ELF-1 (cell line): ENCODE measurements around the gene TRAF5.
A peak's percentile ranks its signal among the peaks of the same experiment; 100 is the strongest.
"Not testable (repeated sequence)": the region's sequence is repeated elsewhere in the genome, so short reads cannot be mapped to it uniquely, and the experiment has no call there.

ENCODE experiments used
- DNase-seq: peaks from one replicate; pipeline ENCODE4 v3.0.0-alpha.2; 2016; ENCODE audit warnings: low read depth, low spot score

TRAF5 gene

DNA sequence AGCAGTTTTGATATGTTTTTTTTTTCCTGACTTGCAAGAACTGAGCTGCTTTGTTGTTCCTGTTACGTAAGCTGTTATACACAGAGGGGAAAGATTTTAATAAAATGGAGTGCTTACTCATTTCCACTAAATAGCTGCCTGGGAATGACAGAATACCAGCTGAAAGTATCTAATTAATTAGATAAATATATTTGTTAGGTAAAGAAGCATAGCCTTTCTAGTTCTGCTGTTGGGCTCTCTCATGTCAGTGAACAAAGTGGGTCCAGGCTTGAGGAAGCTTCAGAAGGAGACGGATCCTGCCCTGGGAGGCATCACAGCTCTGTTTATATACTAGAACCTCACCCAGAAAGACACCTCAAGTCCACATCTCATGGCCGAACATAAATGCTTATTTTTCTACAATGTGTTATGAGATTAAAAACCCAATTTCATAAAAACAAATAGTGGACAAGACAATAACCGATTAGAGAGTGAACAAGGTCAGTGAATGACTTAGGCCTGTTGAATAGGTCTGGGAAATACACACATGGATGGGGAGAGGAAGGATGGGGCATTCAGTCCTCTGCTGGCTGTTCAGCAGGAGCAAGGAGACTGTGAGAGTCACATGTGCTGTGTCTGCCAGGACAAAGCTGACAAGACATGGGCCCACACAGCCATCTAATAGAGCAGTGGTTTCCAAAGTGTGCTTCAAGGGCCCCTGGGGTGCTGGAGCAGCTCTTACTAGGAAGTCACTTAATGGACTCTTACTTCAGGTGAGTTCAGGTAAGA, 20.6 kb downstream of the TRAF5 start:
- DNase-seq = no peak

DNA sequence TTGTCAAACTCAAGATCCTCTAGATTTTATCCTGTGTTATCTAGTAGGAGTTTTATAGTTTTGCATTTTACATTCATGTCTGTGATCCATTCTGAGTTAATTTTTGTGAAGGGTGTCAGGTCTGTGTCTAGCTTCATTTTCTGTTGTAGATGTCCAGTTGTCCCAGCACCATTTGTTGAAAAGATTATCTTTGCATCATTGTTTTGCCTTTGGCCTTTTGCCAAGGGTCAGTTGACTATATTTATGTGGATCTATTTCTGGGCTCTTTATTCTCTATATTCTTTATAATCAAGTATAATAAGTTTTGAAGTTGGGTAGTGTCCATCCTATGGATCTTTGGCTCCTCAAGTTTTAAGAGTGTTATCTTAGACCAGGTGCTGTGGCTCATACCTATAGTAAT, 21.9 kb downstream of the TRAF5 start:
- DNase-seq = no peak

DNA sequence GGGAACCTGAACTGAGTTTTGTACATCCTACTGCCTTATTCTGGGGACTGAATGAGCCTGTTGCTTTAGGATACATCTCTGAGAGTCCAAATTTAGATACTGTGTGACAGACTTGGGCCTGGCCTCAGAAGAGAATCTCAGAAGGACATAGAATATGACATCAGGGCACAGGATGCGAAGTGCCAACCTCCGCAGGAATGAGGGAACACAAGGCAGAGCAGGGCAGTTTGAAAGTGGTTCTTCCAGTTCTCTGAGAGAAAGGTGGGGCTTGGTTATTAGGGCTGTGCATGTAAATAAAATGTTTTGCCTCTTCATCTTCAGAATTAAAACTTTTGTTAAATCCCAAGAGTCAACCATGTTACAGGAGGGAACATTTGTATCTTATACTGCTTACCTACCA, 23.1 kb downstream of the TRAF5 start:
- DNase-seq = no peak

DNA sequence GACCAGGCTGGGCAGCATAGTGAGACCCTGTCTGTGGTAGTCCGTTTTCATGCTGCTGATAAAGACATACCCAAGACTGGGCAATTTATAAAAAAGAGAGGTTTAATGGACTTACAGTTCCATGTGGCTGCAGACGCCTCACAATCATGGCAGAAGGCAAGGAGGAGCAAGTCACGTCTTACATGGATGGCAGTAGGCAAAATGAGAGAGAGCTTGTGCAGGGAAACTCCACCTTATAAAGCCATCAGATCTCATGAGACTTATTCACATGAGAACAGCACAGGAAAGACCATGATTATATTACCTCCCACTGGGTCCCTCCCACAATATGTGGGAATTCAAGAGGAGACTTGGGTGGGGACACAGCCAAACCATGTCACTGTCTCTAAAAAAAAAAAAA, 25.4 kb downstream of the TRAF5 start:
- not testable (repeated sequence) for DNase-seq

DNA sequence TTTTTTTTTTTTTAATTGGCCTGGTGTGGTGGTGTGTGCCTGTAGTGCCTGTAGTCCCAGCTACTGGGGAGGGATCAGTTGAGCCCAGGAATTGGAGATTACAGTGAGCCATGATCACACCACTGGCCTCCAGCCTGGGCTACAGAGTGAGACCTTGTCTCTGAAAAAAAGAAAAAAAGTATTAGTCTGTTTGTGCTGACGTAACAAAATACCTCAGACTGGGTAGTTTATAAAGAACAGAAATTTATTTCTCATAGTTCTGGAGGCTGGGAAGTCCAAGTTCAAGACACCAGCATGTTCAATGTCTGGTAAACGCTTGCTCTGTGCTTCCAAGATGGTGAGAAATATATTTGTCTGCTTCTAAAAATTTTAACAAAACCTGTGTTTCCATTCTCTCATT, 25.8 kb downstream of the TRAF5 start:
- no peak for DNase-seq

DNA sequence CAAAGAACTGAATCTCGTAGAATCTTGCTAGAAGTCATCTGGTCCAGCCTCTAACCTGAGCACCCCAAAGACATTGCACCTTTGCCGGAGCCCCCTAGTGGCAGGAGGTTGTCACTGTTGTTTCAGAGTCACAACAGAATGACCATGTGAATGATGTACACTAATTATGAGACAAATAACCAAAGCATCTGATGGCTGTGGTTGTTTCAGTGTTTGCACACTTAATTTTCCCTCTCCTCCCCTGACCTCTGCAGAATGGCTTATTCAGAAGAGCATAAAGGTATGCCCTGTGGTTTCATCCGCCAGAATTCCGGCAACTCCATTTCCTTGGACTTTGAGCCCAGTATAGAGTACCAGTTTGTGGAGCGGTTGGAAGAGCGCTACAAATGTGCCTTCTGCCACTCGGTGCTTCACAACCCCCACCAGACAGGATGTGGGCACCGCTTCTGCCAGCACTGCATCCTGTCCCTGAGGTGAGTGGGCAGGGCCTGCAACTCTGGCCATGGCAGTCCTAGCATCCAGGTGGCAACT, 26.4 kb downstream of the TRAF5 start:
- DNase-seq = peak; percentile 27

DNA sequence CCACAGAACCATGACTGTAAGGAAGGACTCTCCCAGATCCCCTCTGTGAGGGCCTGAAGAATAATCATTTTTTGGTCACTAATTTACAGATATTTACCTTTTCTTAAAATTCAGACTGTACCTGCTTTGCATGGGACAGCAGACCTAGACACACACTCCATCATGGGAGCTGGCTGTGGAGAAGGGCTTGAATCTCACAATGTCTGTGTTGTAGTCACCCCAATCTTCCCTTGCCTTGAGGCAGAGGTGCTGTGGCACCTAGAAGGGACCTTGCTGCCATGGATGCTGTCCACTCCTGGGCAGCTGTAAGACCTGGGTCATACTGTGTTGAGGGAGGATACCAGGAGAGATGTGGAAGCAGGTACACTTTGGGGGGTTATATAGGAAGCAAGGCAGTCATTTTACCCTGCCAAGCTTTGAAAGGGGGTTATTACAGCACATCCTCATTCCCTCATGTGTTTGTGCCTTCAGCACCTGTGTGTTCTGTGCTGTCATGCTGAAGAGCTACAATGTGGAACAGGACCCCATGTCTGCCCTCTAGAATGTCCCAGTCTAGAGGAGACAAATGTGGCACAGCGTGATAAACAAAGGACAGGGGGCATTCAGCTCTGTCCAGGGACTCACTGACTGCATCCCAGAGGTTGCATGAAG, 27.1 kb downstream of the TRAF5 start:
- DNase-seq = no peak

DNA sequence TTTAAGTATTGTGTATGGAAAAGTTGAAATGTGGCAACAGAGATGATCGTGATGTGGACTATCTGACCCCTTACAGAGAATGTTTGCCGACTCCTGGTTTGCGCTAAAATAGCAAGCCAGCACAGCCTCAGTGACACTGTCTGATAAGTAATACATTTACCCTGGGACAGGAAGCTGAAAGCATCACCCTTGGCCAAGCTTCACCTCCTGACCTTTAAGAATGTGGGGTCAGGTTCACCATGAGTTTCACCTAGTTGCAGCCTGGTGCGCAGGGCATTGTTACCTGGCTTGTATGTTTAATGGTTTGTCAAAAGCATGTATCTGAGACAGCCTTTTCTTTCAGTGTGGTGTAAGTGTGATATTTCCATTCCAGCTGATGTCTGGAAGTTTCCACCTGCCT, 29.2 kb downstream of the TRAF5 start:
- DNase-seq = no peak

DNA sequence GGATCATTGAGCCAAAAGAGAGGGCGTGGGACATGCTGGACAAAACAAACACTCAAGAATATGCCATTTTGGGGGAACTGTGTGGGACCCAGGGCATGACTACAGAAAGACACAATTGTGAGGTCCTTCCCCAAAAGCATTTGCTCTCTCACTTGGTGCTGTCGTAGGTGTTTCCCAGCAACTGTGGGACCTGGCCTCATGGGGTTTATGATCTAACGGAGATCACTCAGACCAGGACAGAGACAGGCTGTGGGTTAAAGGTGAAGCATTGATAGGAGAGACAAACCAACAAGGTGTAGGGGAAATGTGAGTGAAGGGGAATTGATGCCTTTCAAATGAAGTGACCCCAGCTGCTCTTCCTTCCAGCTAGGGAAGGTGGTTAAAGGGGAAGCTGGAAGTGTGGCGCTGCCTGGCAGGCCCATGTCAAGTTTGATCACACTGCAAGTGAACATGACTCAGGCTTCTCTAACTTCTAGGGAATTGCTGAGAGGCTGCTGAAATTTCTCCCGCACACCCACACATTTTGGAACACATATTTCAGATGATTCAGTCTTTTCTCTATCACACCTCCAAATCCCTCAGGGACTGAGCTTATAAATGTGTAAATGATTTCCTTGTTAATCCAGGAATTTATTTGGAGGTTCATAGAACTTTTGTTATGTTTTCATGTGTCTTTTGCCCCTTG, 30.2 kb downstream of the TRAF5 start:
- no peak for DNase-seq

DNA sequence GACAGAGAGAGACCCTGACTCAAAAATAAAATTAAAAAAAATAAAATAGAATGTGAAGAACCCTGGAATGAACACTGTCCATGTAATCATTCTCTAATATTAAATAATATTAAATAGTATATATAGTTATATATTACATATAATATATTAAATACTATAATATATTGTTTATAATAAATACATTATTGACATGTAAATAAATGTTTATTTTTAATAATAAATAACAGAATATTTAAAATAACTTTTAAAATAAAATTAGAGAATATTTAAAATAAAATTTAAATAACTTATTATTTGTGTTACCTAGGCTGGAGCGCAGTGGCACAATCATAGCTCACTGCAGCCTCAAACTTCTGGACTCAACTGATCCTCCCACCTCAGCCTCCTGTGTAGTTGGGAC, 32.1 kb downstream of the TRAF5 start:
- no peak for DNase-seq

DNA sequence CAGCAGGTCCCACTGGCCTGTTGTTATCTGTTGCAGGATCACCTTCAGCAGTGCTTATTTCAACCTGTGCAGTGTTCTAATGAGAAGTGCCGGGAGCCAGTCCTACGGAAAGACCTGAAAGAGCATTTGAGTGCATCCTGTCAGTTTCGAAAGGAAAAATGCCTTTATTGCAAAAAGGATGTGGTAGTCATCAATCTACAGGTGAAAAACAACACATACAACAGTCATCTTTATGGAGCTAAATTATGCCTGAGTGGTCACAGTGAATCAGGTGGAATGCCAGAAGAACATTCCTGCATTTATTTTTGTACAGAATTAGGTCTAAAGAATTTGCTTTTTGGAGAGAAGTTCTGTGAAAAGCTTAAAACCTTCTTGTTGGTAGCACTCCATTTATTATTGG, 33.2 kb downstream of the TRAF5 start:
- no peak for DNase-seq

DNA sequence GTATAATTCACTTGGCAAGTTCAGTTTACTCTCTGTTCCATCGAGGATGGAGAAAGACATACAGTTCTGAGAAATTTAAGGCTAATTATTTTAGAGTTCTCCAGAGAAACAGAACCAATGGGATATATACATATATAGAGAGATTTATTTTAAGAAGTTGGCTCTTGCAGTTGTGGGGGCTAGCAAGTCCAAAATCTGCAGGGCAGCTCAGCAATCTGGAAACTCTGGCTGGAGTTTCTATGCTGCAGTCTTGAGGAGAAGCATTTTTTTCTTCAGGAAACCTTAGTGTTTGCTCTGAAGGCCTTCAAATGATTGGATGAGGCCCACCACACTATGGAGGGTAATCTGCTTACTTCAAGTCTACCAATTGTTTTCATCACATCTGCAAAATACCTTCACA, 34.6 kb downstream of the TRAF5 start:
- DNase-seq = no peak

DNA sequence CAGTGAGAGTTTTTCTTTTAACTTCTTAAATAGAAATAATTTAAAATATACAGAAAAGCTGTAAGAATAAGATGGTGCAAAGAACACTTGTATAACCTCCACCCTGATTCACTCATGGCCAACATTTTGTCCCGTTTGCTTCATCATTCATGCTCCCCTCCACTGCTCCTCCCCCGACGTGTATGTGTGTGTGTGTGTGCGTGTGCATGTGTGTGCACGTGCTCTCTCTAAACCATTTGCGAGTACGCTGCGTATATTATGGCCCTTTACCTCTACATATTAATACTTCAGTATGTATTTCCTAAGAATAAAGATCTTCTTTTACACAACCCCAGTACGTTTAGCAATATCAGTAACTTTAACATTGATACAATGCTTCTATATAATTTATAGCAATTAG, 43.0 kb downstream of the TRAF5 start:
- no peak for DNase-seq

DNA sequence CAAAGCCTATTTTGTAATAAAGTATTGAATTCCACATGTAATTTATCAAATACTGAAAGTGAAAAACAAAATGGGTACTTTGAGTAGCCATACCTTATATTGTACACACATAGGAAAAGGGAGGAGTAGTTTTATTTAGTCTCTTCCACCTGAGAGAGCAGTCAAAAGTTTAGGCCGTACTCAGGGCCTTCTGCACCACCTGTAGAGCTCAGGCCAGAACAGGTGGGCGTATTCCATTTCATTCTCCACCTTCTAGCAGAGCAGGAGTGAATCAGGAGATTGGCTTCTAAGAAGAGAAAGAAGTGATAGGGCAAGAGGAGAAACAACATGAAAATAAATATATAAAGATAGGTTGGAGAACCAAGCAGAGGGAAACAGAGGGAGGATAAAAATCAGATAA, 44.0 kb downstream of the TRAF5 start:
- DNase-seq = no peak

DNA sequence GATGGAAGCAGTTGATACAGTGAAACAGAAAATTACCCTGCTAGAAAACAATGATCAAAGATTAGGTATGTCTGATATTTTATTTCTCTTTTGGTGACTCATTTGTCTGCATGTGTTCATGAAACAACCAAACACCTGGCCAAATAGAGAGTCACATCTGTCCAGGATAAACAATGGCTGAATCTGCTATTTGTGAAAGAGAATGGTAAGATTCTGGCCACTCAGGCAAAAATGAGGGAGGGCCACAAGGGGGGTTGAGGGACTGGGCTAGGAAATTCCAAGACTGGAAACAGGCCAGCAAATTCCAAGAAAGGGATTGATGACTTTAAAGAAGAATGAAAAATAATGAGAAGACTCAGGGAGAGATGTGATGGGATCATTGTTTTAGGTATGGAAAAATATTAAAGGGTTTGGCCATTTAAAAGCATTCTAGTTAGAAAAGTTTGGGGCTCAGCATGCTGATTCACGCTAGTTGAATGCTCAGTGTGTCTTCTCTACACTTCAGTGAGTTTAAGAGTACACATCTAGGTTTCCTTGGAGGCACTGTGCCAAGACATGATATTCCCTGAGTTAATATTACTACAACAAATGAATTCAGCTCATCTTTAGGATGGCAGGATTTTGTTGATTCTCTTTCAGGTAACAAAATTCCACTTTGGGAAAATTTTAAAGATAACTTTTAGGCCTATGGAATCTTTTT, 44.9 kb downstream of the TRAF5 start:
- no peak for DNase-seq

DNA sequence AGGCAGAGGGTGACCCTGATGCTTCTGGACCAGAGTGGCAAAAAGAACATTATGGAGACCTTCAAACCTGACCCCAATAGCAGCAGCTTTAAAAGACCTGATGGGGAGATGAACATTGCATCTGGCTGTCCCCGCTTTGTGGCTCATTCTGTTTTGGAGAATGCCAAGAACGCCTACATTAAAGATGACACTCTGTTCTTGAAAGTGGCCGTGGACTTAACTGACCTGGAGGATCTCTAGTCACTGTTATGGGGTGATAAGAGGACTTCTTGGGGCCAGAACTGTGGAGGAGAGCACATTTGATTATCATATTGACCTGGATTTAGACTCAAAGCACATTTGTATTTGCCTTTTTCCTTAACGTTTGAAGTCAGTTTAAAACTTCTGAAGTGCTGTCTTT, 45.8 kb downstream of the TRAF5 start:
- DNase-seq = no peak

DNA sequence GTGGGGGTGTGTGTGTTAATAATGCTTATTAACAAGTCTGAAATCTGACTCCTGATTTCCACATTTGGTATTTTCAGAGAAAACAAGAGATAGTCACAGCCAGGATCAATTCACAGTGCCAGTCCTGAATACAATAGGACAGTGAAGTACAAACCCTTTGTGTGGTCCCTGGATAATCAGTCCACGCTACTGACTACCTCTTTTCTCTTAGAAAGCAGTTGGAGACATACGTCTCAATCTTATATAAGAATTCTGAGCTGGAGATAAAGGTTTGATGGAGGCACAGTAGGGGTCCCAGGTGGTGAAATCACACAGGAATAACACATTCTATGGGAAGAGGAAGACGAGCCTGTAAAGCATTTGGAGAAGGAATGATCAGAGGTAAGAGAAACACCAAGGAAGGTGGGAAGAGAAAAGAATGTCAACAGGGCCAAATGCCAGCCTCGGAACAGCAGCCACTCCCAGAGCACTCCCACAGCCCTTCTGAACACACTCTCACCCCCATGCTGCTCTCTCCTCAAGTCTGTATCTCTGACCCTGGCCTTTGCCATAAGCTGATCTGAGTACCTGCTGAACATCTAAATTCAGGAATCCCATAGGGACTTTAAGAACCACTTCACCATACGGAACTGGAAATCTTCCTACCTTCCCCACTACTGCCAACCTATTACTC, 48.6 kb downstream of the TRAF5 start:
- peak; percentile 10 for DNase-seq

DNA sequence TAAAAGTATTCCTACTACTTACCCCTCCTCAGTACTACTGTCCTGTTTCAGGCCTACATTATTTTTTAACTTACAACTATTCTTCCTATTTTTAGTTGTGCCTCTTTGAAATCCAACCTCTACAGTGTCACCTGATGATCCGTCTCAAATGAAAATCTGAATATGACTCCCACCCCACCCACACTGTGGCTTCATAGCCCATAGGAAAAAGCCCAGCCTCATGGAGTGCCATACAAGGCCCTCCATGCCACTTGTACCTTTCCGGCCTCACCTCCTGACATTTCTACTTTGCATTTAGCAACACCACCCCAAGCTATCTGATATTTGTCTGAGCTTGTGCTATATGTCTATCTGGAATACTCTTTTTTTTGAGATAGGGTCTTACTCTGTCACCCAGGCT, 49.3 kb downstream of the TRAF5 start:
- DNase-seq = no peak

DNA sequence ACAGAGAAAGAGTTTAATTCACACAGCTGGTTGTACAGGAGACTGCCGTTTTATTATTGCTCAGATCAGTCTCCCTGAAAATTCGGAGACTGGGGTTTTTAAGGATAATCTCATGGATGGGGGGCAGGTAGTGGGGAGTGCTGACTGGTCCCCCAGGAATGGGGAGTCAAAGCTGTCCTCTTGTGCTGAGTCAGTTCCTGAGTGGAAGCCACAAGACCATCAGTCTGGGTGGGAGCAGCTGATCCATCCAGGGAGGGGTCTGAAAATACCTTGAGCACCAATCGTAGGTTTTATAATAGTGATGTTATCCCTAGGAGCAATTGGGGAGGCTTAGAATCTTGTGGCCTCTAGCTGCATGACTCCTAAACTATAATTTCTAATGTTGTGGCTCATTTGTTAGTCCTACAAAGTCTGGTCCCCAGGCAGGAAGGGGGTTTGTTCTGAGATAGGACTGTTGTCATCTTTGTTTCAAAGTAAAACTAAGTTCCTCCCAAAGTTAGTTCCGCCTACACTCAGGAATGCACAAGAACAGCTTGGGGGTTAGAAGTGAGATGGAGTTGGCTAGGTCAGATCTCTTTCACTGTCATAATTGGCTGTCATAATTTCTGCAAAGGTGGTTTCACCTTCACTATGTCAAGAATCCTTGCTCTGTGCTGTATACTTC, 50.3 kb downstream of the TRAF5 start:
- DNase-seq = no peak

DNA sequence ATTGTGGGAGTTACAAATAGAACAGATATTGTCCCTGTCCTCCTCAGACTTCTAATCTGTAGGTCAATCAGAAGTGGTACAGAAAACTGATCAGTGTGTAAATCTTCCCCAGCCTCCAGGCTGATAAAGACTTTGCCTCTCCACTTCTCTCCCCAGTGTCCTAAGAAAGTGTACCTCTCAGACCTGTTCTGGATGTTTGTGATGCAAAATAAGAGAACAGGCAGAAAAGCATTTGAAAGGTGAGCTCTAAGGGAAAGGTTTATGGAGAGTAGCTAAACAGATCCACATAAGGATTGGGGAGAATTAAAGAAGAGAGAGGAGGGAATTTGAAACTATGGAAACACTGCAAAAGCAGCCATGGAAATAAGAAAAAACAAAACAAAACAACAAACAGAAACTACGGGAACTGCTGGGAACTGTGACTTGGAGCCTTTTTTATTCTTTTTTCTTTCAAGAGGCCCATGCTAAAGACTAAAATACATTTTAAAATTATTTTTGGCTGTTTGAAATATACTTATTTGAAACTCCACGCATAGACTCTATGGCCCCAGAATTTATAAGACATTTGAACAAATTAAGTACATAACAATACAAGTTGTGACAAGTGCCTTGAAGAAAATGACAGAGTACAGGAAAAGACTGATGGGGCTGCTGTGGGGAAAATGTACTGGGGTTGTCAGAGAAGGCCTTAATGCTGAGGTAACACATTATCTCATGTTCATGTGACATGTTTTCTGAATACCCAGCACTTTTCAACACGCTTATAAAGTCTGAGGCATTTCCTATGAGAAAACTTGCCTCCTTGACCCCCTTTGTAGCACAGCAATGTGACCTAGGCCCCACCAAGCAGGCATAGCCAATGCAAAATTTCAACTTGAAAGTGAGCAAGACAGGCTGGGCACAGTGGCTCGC, 51.2 kb downstream of the TRAF5 start:
- DNase-seq = peak; percentile 37
